NCI-H2029 (cell line): ENCODE results near the gene ENGASE.

ENCODE experiments used
- DNase-seq: peaks from one replicate; lab custom pipeline; 2025; lab: John Stamatoyannopoulos, UW

The ENGASE gene

GRCh38 chr17:79080761-79081290 lies 6.2 kb downstream of the ENGASE start:
- DNase-seq: no peak

- DNase-seq: no peak
Measured at GRCh38 chr17:79081571-79082276, 7.1 kb downstream of the ENGASE start.

DNA sequence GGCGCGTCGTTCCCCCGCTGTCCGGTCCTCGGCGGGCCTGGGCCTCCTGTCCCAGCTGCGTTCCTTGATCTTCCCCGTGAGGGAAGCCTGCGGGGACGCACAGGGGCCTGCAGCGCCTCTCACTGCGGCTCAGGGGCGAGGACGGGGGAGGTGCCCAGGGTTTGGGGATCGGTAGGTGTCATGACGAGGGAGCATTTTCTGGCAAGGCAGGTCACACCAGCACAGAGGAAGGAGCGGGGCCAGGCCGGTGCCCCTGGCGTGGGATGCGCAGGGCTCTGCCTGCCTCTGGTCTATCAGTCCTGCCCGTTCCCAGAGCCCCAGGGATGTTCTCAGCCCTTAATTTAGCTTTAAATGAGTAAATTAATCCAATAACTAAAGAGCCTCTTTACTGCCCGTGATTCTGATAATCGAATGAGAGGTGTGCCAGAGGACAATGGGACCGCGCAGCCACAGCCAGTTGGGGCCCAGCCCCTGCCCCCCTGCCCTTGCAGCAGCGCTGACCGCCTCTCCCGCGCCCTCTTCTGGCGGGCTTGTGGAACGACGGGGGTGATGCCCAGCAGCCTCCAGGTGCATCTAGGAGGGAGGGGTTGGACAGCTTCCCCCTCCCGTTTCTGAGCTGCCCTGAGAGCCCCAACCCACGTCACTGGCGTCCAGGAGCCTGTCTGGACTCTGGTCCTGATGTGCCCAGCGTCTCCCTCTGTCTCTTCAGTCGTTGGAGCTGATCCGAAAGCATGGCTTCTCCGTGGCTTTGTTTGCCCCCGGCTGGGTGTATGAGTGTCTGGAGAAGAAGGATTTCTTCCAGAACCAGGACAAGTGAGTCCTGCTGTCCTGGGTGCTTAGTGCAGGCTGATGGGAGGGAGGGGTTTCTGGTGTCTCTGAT lies 7.9 kb downstream of the ENGASE start:
- no peak for DNase-seq

GRCh38 chr17:79083191-79083971 lies 8.8 kb downstream of the ENGASE start:
- DNase-seq: no peak

GRCh38 chr17:79084291-79085153 lies 9.9 kb downstream of the ENGASE start:
- no peak for DNase-seq

DNA sequence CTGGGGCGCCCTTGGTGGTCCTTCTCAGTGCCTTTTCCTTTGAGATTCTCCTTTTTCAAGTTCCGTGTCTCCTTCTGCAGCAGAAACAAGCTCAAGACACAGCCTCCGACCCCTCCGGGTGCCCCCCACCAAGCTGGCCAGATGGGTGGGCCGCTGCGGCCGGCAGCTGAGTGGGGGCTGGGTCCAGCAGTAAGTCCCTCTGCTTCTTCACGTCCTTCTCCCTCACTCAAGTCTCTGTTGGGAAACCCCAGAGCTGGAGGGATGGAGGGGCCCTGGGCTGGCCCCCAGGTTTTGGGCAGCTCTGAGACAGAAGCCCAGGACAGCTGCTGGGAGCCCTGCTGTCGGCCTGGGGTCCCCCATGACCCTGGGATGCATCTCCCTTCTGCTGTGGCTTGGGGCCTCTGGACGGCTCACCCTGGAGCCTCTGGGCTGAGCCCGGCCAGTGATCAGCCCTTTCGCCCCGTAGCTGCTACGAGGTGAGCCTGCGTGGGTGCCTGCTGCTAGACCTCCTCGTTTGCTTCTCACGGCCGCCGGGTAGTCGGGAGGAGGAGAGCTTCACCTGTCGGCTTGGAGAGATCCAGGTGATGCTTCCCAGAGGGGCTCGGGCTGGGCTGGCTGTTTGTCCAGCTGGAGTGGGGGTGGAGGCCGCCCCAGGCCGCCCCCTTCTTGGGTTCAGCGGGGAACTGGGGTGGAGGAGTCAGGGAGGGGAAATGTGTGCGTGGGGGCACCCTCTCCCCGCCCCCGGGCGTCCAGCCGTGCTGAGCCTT lies 10.7 kb downstream of the ENGASE start:
- no peak for DNase-seq

DNA sequence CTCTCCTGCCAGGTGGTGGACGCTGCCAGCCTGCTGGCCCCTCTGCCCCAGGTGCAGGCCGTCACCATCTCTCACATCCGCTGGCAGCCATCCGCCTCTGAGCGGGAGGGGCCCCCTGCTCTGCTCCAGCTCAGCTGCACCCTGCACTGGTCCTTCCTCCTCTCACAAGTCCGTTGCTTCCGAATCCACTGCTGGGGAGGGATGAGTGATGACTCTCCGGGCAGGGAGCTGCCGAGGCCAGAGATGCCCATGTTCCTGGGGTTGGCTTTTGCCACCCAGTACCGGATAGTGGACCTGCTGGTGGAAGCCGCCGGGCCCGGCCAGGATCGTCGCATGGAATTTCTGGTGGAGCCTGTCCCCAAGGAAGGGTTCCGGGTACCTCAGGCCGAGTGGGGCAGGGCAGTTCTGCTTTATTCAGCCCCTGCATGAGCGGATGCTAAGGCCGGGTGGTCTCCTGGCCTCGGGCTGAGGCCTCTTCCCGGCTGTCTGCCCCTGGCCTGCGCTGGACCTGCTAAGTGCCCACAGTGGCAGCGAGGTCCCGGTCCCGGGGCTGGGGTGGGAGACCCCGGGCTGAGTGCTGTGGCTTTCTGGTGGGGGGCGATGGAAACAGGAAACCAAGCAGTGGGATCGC lies 11.4 kb downstream of the ENGASE start:
- no peak for DNase-seq

DNA sequence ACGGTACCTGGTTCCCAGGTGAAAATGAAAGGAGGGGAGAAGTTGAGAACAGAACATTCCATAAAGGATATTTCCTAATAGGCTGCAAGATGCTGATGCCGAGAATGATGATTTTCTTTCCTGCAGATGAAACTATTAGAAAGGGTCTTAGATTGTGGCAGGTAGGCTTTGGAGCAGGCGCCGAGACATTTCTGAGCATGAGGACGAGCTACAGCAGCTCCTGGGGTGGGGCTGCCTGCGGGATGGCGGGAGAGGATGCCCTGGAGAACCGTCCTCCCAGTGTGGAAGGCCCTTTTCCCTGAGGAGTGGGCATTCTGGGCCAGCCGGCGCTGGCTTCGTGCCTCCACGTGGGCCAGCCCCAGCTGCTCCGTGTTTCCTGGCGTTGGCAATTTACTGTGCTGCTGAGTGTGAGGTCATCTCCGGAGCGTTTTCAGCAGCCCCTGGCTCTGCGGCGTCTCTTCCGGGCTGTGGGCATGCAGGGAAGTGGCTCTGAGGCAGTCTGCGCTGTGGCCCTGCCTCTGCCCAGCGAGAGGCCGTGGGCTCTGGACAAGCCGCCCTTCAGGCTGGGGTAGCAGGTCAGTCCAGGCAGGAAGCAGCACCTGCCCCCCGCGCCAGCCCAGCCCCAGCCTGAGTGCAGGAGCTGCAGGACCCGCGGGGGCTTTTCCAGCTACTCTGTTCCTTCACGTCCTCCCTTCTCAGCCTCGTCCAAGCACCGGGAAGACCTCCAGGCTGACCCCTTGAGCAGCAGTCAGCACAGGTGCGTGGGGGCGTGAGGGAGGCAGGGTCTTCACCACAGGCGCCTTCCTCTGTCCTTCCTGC lies 12.2 kb downstream of the ENGASE start:
- no peak for DNase-seq

GRCh38 chr17:79087428-79088143 lies 13.0 kb downstream of the ENGASE start:
- DNase-seq: no peak

GRCh38 chr17:79088247-79088996 lies 13.8 kb downstream of the ENGASE start:
- no peak for DNase-seq

- DNase-seq: no peak
Measured at GRCh38 chr17:79088997-79089328, 14.3 kb downstream of the ENGASE start.

GRCh38 chr17:79089720-79090442 lies 15.3 kb downstream of the ENGASE start:
- DNase-seq: no peak

GRCh38 chr17:79090443-79091225 lies 16.0 kb downstream of the ENGASE start:
- DNase-seq: no peak

- DNase-seq: no peak
Measured at GRCh38 chr17:79091226-79091670, 16.6 kb downstream of the ENGASE start.

GRCh38 chr17:79092567-79092966 lies 17.9 kb downstream of the ENGASE start:
- no peak for DNase-seq

GRCh38 chr17:79093270-79093669 lies 18.6 kb downstream of the ENGASE start:
- DNase-seq: no peak
